Stimulated activated CD4-positive, alpha-beta T cell treated with anti-CD3 and anti-CD28 coated beads, Interleukin-4, amount 100 ng/mL, for 4 hours (primary cell): ENCODE results near the gene PLCB1.

Experiments used
- DNase-seq, 2 experiments: peaks; one replicate each; pipeline ENCODE4 v3.0.0-alpha.2; 2020

Gene PLCB1

DNA sequence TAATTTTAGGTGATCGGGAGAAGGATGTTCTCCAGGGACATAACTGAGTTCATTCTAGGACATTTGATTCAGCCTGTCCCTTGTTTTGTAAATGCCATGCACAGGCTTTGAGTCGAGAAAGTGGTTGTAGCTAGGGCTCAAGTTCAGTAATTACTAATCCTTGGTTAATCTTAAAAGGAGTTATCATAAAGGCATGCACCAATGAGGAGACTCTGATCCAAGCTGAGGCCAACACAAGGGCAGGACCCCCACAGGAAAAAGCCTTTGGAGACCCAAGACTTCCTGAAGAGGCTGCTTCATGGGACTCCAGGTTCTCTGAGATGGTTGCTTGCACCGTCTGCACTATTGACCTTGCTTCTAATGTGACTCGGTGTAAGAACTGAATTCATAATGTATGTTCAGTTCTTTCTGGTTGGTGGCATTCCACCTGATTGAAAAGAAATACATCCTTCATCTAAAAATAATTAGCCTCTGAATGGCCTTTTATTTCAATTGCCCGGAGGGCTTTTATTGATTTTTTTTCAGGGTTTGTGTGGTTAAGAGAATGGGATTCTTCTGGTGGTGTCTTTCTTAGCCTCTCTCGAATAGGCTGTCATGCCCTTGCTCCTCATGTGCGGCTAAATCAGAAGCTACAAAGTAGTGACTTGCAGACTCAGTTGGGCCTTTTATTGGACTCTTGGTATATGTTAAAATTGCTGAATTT lies 735.1 kb downstream of the PLCB1 start:
- no peak for DNase-seq

DNA sequence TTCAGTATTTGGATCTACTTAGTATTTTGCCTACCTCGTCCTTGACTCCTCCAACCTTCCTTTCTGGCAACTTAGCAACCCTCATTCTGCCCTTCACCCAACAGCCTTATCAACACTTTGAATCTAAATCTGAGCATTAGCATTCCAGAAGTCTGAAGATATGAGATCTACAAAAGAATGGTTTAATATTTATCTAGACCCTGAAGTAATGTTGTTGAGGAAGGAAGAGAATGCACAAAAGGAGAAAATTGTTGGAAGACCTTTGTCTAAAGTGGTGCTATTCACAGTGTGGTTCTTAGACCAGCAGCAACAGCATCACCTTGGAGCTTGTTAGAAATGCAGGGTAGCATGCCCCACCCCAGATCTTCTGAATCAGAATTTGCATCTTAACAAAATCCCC lies 738.6 kb downstream of the PLCB1 start:
- no peak for DNase-seq

DNA sequence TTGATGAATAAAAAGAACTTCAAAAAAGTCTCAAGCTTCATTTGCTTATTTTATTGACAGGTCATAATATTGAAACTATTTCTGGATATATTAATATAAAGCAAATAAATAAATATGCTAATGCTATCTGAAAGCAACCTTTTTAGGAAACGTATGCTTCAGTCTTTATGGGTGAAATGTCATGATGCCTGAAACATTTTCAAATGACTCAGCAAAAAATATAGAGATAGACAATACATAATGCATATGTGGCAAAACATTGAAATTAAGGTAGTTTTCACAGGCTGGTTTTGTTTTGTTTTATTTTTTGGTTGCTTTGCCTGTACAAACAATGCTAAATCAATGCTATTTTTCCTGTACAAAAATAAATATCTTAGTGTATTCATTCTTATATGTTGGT lies 742.4 kb downstream of the PLCB1 start:
- no peak for DNase-seq

DNA sequence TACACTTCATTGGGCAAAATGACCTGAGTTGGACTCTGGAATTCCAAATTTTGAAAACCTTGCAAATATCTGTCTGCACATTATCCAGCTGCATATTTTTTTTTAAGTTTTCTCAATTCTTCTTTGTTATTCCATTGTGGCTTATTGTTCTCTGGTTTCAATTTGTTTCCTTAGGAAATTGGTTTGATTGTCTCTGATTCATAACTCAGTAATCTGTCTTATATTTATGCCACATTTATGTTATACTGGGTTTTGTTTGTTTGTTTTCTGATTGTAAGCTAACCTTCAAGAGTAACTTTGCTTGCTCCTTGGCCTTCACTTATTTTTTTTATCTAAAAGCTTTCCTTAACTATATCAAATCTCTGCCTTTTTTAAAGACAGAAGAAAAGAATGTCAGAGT lies 743.5 kb downstream of the PLCB1 start:
- DNase-seq = no peak

DNA sequence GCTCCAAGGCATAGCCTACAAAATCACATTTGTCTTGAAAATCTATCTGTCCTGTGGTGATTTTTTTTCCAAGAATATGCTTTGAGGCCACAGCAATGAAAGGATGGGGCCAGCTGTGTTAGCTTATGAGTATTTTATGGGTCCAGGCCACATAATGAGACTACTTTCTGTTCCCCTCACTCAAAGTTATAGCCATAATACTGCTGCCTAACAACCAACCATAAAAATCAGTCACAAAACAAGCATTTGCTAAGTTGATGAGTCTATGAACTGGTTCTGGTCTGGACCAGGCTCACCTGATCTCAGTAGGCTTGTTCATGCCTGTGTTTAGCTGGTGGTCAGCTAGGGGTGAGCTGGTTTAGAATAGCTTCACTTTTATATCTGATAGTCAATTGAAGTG lies 744.3 kb downstream of the PLCB1 start:
- no peak for DNase-seq

DNA sequence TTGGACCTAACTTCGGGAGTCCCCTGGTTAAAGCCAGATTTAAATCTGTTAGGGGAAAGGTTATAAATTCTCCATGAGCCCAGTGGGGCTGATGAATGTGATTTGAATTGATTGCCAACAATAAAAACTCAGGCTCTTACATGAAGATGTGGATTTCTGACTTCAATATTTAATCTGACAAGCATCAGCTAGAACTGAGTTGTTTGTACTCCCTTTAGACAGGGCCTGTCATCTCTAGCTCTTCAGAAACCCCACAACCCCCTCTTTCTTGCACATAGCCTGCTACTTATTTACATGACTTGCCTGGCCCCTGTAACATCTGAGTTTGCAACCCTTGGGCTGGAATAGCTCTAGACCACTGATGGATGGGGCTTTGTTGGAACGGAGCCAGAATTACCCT lies 745.2 kb downstream of the PLCB1 start:
- no peak for DNase-seq

DNA sequence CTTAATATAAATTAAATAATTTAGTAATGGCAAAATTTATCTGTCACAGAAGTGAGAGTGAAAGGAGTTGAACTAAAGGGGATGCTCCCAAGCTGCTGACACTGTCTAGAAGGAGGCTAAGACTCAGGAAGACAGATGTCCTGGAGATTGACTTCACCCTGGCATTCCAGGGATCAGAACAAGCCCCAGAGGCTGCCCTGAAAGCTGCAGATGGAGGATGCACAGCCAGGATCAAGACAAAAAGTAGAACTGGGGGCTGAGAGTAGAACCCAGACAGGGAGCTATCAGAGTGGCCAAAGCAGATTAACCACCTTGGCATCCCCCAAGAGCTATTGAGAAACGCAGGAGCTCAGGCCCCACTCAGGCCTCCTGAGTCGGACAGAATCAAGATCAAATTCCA lies 747.6 kb downstream of the PLCB1 start:
- DNase-seq = no peak

DNA sequence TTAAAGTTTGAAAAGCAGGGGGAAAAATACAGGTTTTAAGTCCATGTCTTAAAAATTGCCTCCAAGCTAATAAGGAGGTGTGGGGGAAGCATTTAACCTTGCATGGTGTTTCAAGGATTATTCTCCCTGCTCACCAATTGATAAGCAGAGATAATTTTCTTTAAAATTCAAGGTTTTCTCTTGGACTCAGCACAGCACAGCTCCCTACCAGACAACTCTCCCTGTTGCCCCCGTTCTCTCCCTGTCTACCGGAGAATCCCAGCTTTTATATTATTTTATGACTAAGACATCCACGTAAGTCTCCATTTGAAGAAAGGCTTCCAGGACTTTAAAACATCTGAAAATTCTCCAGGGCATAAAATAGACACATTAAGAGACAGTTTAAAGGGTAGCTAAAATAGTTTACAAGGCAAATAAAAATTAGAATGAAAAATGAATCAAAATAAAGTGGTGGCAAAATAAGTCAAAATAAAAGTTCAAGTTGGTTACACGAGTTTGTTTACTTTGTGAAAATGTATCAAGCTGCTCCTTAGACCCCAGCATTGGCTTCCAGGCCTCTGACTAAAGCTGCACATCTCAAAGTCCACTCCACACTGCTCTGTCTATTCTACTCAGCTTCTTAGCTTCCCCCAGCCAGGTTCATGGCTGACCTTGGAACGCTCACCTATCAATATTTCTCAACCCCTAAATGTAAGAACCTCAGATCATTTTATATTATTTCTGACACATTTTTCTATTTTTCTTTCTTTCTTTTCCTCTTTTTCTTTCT lies 748.2 kb downstream of the PLCB1 start:
- DNase-seq = no peak

DNA sequence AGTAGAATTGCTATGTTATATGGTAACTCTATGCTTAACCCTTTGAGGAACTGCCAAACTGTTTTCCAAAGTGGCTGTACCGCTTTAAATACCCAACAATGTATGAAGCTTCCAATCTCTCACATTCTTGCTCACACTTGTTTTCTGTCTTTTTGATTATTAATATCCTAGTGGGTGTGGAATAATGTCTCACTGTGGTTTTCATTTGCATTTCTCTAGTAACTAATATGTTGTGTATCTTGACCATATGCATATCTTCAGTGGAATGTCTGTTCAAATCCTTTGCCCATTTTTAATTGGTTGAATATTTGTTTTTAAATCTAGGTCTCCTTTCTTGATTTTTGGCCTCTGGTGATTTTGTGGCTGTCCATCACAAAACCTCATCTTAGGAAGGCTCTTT lies 759.0 kb downstream of the PLCB1 start:
- no peak for DNase-seq

DNA sequence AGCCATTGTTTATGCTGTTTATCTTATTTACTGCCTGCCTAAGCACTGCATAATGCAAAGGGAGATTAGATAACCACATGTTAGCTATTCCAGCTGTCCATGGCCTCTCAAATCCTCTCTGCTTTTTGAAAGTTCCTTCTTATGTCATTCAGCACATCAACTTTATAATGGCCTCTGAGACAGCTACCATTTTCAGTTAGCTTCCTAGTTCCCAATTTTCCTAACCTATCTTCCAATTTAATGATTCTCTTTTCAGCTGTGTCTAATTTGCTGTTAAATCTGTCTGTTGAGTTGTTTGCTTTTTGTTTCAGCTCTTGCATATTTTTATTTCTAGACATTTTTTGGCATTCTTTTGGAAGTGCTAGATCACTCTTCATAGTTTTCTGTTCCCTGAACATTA lies 763.4 kb downstream of the PLCB1 start:
- DNase-seq = no peak

DNA sequence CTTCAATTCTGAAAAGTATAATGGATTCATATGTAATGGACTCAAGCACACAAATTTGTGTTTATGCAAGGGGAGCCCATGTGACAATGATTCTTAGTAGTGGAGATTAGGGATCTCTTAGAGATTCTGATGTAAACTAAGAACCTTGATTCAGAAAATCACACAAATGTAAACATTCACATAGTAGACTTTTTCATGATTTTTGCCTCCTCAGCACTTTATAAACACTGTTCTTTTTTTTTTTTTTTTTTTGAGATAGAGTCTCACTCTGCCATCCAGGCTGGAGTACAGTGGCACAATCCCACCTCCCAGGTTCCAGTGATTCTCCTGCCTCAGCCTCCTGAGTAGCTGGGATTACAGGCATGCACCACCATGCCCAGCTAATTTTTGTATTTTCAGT lies 766.8 kb downstream of the PLCB1 start:
- DNase-seq = no peak

DNA sequence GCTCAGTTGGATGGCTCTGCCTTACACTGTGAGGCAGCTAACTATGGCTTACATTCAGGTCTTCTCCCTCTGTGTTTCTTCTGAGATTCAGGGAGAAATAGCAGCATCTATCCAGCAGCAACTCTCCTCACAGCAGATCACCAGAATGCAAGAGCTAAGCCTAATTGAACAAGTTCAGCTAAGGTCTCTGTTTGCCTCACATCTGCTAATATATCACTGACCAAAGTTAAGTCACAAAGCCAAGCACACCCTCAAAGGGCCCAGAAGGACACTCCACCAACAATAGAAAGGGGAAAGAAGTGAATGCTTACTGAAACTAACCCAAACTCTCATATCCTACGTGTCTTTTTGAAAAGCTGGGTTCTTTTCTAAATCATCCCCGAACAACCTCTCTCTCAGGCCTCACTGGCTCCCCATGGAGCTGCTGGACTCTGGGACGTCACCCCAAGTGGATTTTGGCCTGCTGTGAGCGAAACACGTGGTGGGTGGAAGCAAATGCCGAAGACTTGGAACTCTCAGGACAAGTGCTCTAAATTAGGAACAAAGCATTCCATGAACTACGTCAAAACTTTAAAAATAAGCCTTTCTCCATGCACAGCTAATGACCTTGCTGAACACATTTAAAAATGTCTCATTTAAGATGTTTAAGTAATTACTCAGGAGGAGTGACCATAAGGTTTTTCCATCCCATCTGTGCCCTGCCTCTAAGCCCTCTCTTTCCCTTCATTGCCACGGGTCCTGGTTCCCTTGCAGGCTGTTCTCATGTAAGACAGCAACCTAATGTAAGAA lies 769.4 kb downstream of the PLCB1 start:
- no peak for DNase-seq

DNA sequence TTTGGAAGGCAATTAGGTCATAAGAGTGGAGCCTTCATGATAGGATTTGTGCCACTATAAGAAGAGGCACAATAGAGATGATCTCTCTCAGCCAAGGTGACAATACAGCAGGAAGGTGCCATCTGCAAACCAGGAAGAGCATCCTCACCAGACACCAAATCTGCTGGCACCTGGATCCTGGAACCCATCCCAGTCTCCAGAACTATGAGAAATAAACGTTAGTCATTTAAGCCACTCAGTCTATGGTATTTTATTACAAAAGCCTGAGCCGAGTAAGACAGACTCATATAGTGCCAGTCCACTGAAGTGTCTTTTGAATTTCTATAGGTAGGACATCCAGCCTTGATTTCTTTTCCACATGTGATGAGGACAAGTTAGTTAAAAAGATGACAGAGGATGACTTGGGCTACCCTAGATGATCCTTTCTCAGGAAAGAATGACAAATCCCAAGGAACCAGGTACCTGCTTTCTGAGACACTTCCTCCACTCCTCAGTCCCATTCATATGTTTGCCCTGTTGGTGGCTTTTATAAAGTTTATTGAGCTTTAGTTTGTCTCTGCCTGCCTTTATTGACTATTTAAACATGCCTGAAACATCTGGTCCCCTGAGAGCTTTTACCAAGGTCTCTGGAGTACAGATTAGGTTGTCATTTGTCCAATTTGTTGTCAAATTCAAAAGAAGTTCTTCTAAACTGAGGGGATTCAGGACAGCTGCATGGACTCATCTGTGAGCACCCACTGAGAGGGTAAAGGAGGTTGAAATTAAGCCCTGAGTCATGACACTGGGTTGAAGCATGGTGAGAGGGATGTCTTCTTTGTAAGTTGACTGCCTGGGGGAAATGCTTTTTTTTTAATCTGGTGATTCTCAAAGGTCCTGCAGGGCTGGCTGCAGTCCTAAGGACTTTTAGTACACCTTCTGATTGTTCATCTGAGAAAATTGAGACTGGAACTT lies 771.9 kb downstream of the PLCB1 start:
- DNase-seq = no peak

DNA sequence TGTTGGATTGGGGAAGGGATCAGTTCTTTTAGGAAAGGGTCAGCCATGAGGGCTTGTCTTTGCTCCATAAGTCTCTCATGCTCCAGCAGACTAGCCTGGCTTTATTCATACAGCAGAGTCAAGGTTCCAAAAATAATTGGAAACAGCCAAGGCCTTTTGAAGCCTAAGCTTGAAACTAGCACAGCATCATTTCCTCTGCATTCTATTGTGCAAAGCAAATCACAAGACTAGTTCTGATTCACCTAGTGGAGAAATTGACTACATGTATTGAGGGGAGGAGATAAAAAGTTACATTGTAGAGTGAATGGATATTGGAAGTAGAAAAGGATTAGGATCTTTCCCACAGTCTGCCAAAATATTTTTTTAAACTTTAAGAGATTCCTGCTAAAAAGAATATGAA lies 777.5 kb downstream of the PLCB1 start:
- DNase-seq = no peak

DNA sequence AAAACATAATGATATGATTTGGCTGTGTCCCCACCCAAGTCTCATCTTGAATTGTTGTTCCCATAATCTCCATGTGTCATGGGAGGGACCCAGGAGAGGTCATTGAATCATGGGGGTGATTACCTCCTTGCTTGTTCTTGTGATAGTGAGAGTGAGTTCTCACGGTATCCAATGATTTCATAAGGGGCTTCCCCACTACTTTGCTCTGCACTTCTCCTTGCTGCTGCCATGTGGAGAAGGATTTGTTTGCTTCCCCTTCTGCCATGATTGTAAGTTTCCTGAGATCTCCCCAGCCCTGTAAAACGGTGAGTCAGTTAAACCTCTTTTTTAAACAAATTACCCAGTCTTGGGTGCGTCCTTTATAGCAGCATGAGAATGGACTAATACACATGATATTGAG lies 780.0 kb downstream of the PLCB1 start:
- no peak for DNase-seq

DNA sequence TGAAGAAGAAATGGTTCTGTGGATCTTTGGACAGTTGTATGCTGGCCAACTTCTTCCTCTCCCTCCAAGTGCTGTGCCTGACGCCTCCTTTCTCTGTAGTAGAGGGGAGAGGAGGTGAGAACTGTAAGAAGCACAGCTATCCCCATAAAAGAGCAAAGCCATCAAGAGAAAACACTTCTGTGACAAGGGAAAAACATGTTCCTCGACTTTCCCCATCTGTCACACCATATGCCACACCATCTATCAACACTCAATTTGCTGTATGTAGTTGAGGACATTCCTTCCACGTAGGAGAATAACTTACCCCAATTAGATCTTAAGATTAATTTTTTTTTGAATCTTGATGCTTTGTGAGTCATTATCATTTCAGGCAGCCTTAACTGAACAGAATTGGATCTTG lies 780.7 kb downstream of the PLCB1 start:
- no peak for DNase-seq

DNA sequence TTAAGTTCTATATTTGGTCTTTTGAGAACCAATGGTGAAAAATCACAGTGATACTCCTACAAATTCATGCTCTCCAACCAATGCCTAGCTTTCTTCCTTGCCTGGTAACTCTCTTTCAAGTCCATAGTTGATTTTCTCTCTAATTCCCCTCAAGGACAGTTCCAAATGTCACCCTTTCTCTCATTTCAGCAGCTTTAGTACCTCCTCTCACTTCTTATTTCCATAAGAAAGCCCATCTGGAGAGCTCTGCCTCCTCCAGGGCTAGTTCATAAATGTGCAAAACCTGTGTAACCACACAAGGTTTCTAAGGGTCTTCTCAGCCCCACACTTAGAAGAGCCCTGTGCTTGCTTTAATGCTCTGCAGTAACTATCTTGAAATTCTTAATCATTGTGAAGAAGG lies 781.4 kb downstream of the PLCB1 start:
- no peak for DNase-seq

DNA sequence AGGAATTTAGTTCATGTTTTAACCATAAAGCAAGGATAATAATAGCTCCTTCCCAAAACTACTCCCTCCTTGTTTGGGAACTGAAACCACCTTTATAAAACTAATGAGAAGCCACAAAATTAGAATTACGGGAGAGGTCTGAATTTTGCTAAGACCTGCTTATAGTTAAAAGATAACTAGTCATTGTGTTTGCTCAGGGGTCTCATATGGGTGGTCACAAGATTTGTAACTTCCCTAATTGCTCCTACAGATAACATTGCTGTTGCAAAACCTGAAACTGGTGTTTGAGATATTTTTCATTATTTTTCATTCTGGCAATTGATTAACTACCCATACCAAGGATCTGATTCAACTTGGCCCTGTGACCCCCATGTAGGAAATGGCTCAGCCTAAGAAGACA lies 782.4 kb downstream of the PLCB1 start:
- DNase-seq = no peak

DNA sequence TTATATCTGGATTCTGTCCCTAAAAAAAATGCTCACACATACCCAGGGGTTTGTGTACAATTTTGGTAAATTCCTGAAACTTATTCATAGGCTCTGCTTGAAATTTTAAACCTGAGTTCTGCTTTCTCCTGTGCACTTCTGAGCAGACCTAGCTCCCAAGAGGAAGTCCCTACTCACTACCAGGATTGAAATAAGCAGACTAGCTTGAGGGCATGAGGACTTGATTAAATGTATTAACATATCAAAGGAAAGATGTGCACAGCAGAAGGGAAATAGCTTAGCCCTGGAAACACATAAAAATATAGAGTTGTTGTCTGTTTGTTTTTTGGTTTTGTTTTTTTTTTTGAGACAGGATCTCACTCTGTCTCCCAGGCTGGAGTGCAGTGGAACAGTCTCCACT lies 785.0 kb downstream of the PLCB1 start:
- no peak for DNase-seq

DNA sequence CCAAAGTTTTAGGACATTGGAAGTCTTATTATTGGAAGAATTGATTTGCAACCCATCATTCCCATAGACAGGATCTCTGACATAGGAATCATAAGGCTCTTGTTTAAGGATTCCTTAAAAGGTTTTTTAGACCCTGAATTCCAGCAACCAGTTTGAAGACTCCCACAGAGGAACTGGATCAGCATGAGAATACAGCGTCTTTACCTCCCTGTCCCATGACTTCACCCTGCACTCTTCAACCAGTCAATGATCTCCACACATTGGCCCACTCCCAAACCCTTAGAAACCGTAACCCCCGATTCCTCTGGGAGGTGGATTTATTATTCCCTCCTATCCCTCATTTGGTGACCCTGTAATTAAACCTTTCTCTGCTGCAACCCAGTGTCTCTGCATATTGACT lies 786.1 kb downstream of the PLCB1 start:
- DNase-seq = no peak

DNA sequence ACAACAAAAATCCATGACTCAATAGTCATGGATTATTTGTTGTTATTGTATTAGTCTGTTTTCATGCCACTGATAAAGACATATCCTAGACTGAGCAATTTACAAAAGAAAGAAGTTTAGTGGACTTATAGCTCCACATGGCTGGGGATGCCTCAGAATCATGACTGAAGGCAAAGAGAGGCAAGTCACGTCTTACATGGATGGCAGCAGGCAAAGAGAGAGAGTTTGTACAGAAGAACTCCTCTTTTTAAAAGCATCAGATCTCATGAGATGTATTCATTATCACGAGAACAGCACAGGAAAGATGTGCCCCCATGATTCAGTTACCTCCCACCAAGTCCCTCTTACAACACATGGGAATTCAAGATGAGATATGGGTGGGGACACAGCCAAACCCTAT lies 792.5 kb downstream of the PLCB1 start:
- DNase-seq = no peak

DNA sequence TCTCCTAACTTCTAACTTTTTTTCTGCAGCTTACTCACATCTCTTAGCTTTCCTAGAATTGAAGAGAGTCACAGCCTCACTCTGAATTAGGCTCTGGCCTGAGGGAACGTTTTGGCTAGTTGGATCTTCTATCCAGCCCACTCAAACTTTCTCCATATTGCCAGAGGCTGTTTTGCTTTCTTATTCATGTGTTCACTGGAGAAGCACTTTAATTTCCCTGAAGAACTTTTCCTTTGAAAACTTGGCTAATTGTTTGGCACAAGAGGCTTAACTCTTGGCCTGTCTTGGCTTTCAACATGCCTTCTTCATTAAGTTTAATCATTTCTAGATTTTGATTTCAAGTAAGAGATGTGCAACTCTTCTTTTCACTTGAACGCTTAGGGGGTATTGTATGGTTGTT lies 798.7 kb downstream of the PLCB1 start:
- no peak for DNase-seq
